Heart left ventricle (tissue), 13 donors: ENCODE data around the gene IL17F.

ENCODE experiments used
- CTCF ChIP-seq, 12 donors: fragments of 200-600 bp; sonication (generic) in 4 of 12; IDR thresholded peaks; one replicate each; pipeline versions ENCODE4 v1.5.0 to v1.8.0; 2018 to 2022; ENCODE audit warnings: antibody characterized with exemption in 12 of 12, mild to moderate bottlenecking in 5 of 12
- POLR2A ChIP-seq, 2 donors: fragments of 450-650 bp; IDR thresholded peaks; one replicate each; pipeline ENCODE4 v1.6.1; 2017; ENCODE audit warnings: antibody characterized with exemption in 2 of 2, mild to moderate bottlenecking in 2 of 2, moderate library complexity in 2 of 2
- donor health status: ischemic (EF 13 %, LVEDD 7.1; RV severe dilation, severe dysfunction).
- donor health status: DM: no; HTN: yes; CAD: no.
- donor health status: DM: no; HTN: no; CAD: no.
- donor health status: ischemic (EF 25% LVEDD 6.9; RV normal size, moderate dysfunction).
- donor health status: ischemic (EF 25% LVEDD 5.7; RV mildly dilated, moderate dysfunction).
- donor health status: ischemic (EF 35%, LVEDD 5.7; RV mildly dilated, moderate dysfunction).
- donor health status: nonischemic (EF 11% LVEDD 7.7; RV severe dilation, severe dysfunction).
- donor health status: DM: yes; HTN: yes; CAD: no.
- donor health status: PGD.
- donor health status: ischemic (EF 29% LVEDD 5.4; RV normal size, mild dysfunction).
- donor health status: nonischemic (EF 23%, LVEDD 6.1; RV moderate dilation, normal function).

- TF ChIP-seq CTCF (IDR thresholded peaks at IDR 0.05) (no peak), POLR2A (IDR thresholded peaks at IDR 0.05) (no peak)
These were observed 54.3 kb downstream of the IL17F start for GRCh38 chr6:52189974-52190373.
